Stromal cell of bone marrow (primary cell): ENCODE data around the gene SLC25A24.
"Not testable (repeated sequence)": the region's sequence is repeated elsewhere in the genome, so short reads cannot be mapped to it uniquely, and the experiment has no call there.

Experiments
- DNase-seq: peaks from one replicate; pipeline ENCODE4 v3.0.0-alpha.2; 2012; ENCODE audit warnings: low read depth

SLC25A24 gene

GRCh38 chr1:108199781-108200686, at the start of gene SLC25A24:
Gene SLC25A24 (minus strand): TSS chr1:108200343. CDS start chr1:108200138, 205 bp downstream.
- peak; percentile 61 for DNase-seq

GRCh38 chr1:108243976-108244375, 43.8 kb upstream of the SLC25A24 start, which contains the start of gene NBPF4:
Gene NBPF4 (minus strand): TSS chr1:108244076. CDS start chr1:108243761, 315 bp downstream.
- not testable (repeated sequence) for DNase-seq

- not testable (repeated sequence) for DNase-seq
These were observed 39.3 kb upstream of the SLC25A24 start for GRCh38 chr1:108239426-108239825.

GRCh38 chr1:108235308-108235707, 35.2 kb upstream of the SLC25A24 start:
- DNase-seq = not testable (repeated sequence)

- DNase-seq = not testable (repeated sequence)
These were observed 32.0 kb upstream of the SLC25A24 start for GRCh38 chr1:108232183-108232582.

- DNase-seq = not testable (repeated sequence)
These were observed 29.8 kb upstream of the SLC25A24 start for GRCh38 chr1:108229976-108230375.

GRCh38 chr1:108227772-108228171, 27.6 kb upstream of the SLC25A24 start:
- not testable (repeated sequence) for DNase-seq

GRCh38 chr1:108226855-108227254, 26.7 kb upstream of the SLC25A24 start:
- DNase-seq = not testable (repeated sequence)

GRCh38 chr1:108223226-108223625, 23.1 kb upstream of the SLC25A24 start:
- not testable (repeated sequence) for DNase-seq

GRCh38 chr1:108217515-108218174, 17.5 kb upstream of the SLC25A24 start:
- DNase-seq = not testable (repeated sequence)

- not testable (repeated sequence) for DNase-seq
These were observed 16.9 kb upstream of the SLC25A24 start for GRCh38 chr1:108217007-108217406.

- DNase-seq = not testable (repeated sequence)
These were observed 16.1 kb upstream of the SLC25A24 start for GRCh38 chr1:108216028-108216890.

- DNase-seq = not testable (repeated sequence)
These were observed 14.7 kb upstream of the SLC25A24 start for GRCh38 chr1:108214641-108215465.

GRCh38 chr1:108211014-108211413, 10.9 kb upstream of the SLC25A24 start:
- no peak for DNase-seq

- DNase-seq = no peak
These were observed 9.4 kb upstream of the SLC25A24 start for GRCh38 chr1:108209456-108210108.

GRCh38 chr1:108208724-108209446, 8.7 kb upstream of the SLC25A24 start:
- no peak for DNase-seq

- not testable (repeated sequence) for DNase-seq
These were observed 3.4 kb upstream of the SLC25A24 start for GRCh38 chr1:108203582-108203981.

GRCh38 chr1:108201687-108202086, 1.5 kb upstream of the SLC25A24 start:
- no peak for DNase-seq

GRCh38 chr1:108200687-108201051, 526 bp upstream of the SLC25A24 start:
- DNase-seq = peak; percentile 69

GRCh38 chr1:108199201-108199691, 897 bp downstream of the SLC25A24 start:
- no peak for DNase-seq
